H1 (cell line): ENCODE measurements around the gene ATF3. TPM values are rescaled to one million over a fixed set of nuclear protein-coding genes. Genes with fewer than 3 reads are reported as not detected.

Source experiments
- CTCF ChIA-PET: fragments of 300-600 bp; sonication (Branson Sonifier 250); formaldehyde crosslinking; loops from one replicate; lab custom pipeline; 2021; ENCODE audit not compliant: partially characterized antibody; lab: Charles Lee
- POLR2A ChIA-PET: fragments of 300-600 bp; sonication (Branson Sonifier 250); formaldehyde crosslinking; loops from one replicate; lab custom pipeline; 2021; ENCODE audit warnings: inconsistent platforms; ENCODE audit not compliant: partially characterized antibody; lab: Charles Lee
- DNase-seq, 2 experiments: peaks; one replicate each; pipeline versions ENCODE4 v3.0.0 to v3.0.0-alpha.2; 2010 to 2022; ENCODE audit warnings: low spot score in 2 of 2, low read depth in 1 of 2, mixed read lengths in 1 of 2
- FAIRE-seq: peaks from 2 replicates; lab custom pipeline; 2011; peaks lifted over from hg19 to GRCh38; lab: Jason Lieb, UNC
- H2AFZ ChIP-seq: 2 replicates; pipeline ENCODE4 v1.8.1; 2012; ENCODE audit warnings: low read length, inconsistent platforms
- H2AK5ac ChIP-seq: 2 replicates; pipeline ENCODE4 v1.6.1; 2013; ENCODE audit warnings: low read depth, low read length
- H2BK120ac ChIP-seq: replicated peaks from 2 replicates; pipeline ENCODE3; 2013; ENCODE audit warnings: low read depth, low read length, inconsistent platforms
- H2BK12ac ChIP-seq: 2 replicates; pipeline ENCODE4 v1.6.1; 2013; ENCODE audit warnings: low read depth, low read length
- H2BK15ac ChIP-seq: 2 replicates; pipeline ENCODE4 v1.6.1; 2013; ENCODE audit warnings: low read length
- H2BK20ac ChIP-seq: 2 replicates; pipeline ENCODE4 v1.6.1; 2013; ENCODE audit warnings: low read length
- H2BK5ac ChIP-seq: 2 replicates; pipeline ENCODE4 v1.6.1; 2013; ENCODE audit warnings: low read depth, low read length
- H3K14ac ChIP-seq: 2 replicates; pipeline ENCODE4 v1.6.1; 2013; ENCODE audit warnings: inconsistent platforms; ENCODE audit not compliant: insufficient read length
- H3K18ac ChIP-seq: 2 replicates; pipeline ENCODE4 v1.6.1; 2013; ENCODE audit warnings: low read length; ENCODE audit errors: extremely low read depth
- H3K23ac ChIP-seq: 2 replicates; pipeline ENCODE4 v1.6.1; 2013; ENCODE audit warnings: inconsistent platforms; ENCODE audit not compliant: insufficient read length
- H3K23me2 ChIP-seq: 2 replicates; pipeline ENCODE4 v1.6.1; 2013; ENCODE audit warnings: low read depth, low read length
- H3K27ac ChIP-seq: 2 replicates; pipeline ENCODE4 v1.6.1; 2011; ENCODE audit warnings: low read depth, low read length, inconsistent platforms
- H3K27me3 ChIP-seq, 4 experiments: replicated peaks in 1 of 4; 1 replicate in 1 of 4; 2 replicates in 3 of 4; pipeline versions ENCODE4 v1.6.1 to v1.8.1; 2011 to 2013; ENCODE audit warnings: low read length in 3 of 4, mild to moderate bottlenecking in 3 of 4, inconsistent platforms in 2 of 4, mixed read lengths in 2 of 4, moderate library complexity in 1 of 4; ENCODE audit not compliant: control insufficient read depth in 3 of 4, insufficient read depth in 3 of 4; ENCODE audit errors: extremely low read depth in 1 of 4
- H3K36me3 ChIP-seq, 4 experiments: 2 replicates each; pipeline versions ENCODE4 v1.6.1 to v1.8.1; 2011 to 2013; ENCODE audit warnings: mild to moderate bottlenecking in 4 of 4, low read length in 3 of 4, moderate library complexity in 2 of 4, control low read depth in 1 of 4, inconsistent platforms in 1 of 4; ENCODE audit not compliant: insufficient read depth in 4 of 4, control insufficient read depth in 2 of 4
- H3K4ac ChIP-seq: replicated peaks from 2 replicates; pipeline ENCODE3; 2013; ENCODE audit warnings: low read length, low read depth, mixed read lengths, inconsistent platforms; ENCODE audit not compliant: insufficient read length
- H3K4me1 ChIP-seq, 4 experiments: replicated peaks in 1 of 4; 1 replicate in 1 of 4; 2 replicates in 3 of 4; pipeline versions ENCODE4 v1.6.1 to v1.8.1; 2011 to 2013; ENCODE audit warnings: low read length in 3 of 4, inconsistent platforms in 2 of 4, mixed read lengths in 1 of 4; ENCODE audit not compliant: insufficient read depth in 4 of 4, control insufficient read depth in 3 of 4
- H3K4me2 ChIP-seq, 2 experiments: 2 replicates each; pipeline versions ENCODE4 v1.6.1 to v1.8.1; 2011 to 2013; ENCODE audit warnings: low read depth in 2 of 2, low read length in 2 of 2, control low read depth in 1 of 2, inconsistent platforms in 1 of 2, mild to moderate bottlenecking in 1 of 2; ENCODE audit not compliant: insufficient read depth in 1 of 2
- H3K4me3 ChIP-seq, 4 experiments: fragments of 200-600, 300-600 bp in 1 of 4; sonication (generic), shearing (Covaris generic), sonication (Bioruptor Twin) in 1 of 4; 2 replicates each; pipeline versions ENCODE4 v1.5.1 to v1.8.1; 2011 to 2016; ENCODE audit warnings: low read length in 4 of 4, low read depth in 3 of 4, control low read depth in 2 of 4, inconsistent platforms in 2 of 4, mild to moderate bottlenecking in 2 of 4, mixed read lengths in 1 of 4, moderate library complexity in 1 of 4; ENCODE audit not compliant: insufficient read depth in 2 of 4; ENCODE audit errors: extremely low read depth in 1 of 4
- H3K56ac ChIP-seq: replicated peaks from 2 replicates; pipeline ENCODE3; 2013; ENCODE audit warnings: low read depth, mild to moderate bottlenecking, mixed read lengths, low read length, inconsistent platforms; ENCODE audit not compliant: insufficient read length
- H3K79me1 ChIP-seq: 2 replicates; pipeline ENCODE4 v1.6.1; 2013; ENCODE audit warnings: low read depth, low read length, control low read depth
- H3K79me2 ChIP-seq, 2 experiments: 2 replicates each; pipeline versions ENCODE4 v1.6.1 to v1.8.1; 2012 to 2013; ENCODE audit warnings: low read length in 2 of 2, mild to moderate bottlenecking in 2 of 2, inconsistent platforms in 1 of 2; ENCODE audit not compliant: insufficient read depth in 2 of 2, control insufficient read depth in 1 of 2
- H3K9ac ChIP-seq, 4 experiments: replicated peaks in 1 of 4; 1 replicate in 1 of 4; 2 replicates in 3 of 4; pipeline versions ENCODE4 v1.6.1 to v1.8.1; 2011 to 2013; ENCODE audit warnings: low read depth in 3 of 4, low read length in 3 of 4, control low read depth in 2 of 4, mild to moderate bottlenecking in 2 of 4, moderate library complexity in 2 of 4, inconsistent platforms in 1 of 4; ENCODE audit errors: extremely low read depth in 1 of 4
- H3K9me3 ChIP-seq, 2 experiments: 2 replicates each; pipeline versions ENCODE4 v1.6.1 to v1.8.1; 2012 to 2013; ENCODE audit warnings: mild to moderate bottlenecking in 2 of 2, moderate library complexity in 2 of 2, control low read depth in 1 of 2, inconsistent platforms in 1 of 2, low read depth in 1 of 2, low read length in 1 of 2, mixed read lengths in 1 of 2; ENCODE audit not compliant: insufficient read depth in 2 of 2
- H4K20me1 ChIP-seq, 2 experiments: replicated peaks in 1 of 2; 2 replicates each; pipeline versions ENCODE3 to v1.8.1; 2011 to 2013; ENCODE audit warnings: inconsistent platforms in 2 of 2, low read length in 2 of 2, mild to moderate bottlenecking in 1 of 2; ENCODE audit not compliant: insufficient read depth in 2 of 2, control insufficient read depth in 1 of 2
- H4K5ac ChIP-seq: 2 replicates; pipeline ENCODE4 v1.6.1; 2013; ENCODE audit warnings: low read length, low read depth, mixed read lengths, inconsistent platforms; ENCODE audit not compliant: insufficient read length
- H4K8ac ChIP-seq: 2 replicates; pipeline ENCODE4 v1.8.0; 2013; ENCODE audit warnings: mild to moderate bottlenecking, moderate library complexity, low read length, inconsistent platforms; ENCODE audit not compliant: insufficient read depth; ENCODE audit errors: extremely low read depth
- H4K91ac ChIP-seq: replicated peaks from 2 replicates; pipeline ENCODE3; 2013; ENCODE audit warnings: low read length, mixed read lengths, inconsistent platforms; ENCODE audit not compliant: insufficient read length
- JUND ChIP-seq: IDR thresholded peaks from 2 replicates; pipeline ENCODE4 v1.6.1; 2011; ENCODE audit warnings: mild to moderate bottlenecking, improper control_type of control experiment, low read length
- WGBS, 2 experiments: shearing (Covaris generic) in 1 of 2; methylation state at CpG; one replicate each; pipeline versions ENCODE4 v1.1.6 to v1.1.7; 2013 to 2015; ENCODE audit warnings: low lambda C conversion rate in 2 of 2, mixed read lengths in 2 of 2, inconsistent platforms in 1 of 2, low coverage in 1 of 2, missing lambda C conversion rate in 1 of 2; ENCODE audit not compliant: insufficient replicate concordance in 2 of 2, insufficient coverage in 1 of 2, insufficient read length in 1 of 2; ENCODE audit errors: extremely low coverage in 1 of 2, missing lambda C conversion rate in 1 of 2; 5-methylcytosine and 5-hydroxymethylcytosine counted together
- polyA plus RNA-seq, 7 experiments: library from polyadenylated mRNA; depleted of rRNA in 3 of 7; stranded (reverse) in 5 of 7; unstranded in 2 of 7; fragments of >200 nt in 5 of 7; fragments of 200-250 nt in 2 of 7; gene quantifications; 1 replicate in 5 of 7; 2 replicates in 1 of 7; 4 replicates in 1 of 7; pipeline versions ENCODE4 v1.2.1 to v1.2.3, GENCODE V29; 2011 to 2013; ENCODE audit warnings: missing spikeins in 2 of 7, mixed read lengths in 2 of 7
- total RNA-seq: library from RNA; stranded (reverse); fragmentation: NEBNext Ultra II Directional; extraction: Animal tissue kit (Norgen Biotek cat#: 25700); gene quantifications from 2 replicates; pipeline ENCODE4 v1.2.1, GENCODE V29; 2021

Gene ATF3
- total and polyA plus RNA-seq, 2 of the 8 experiments (the other 6 are each of a cell fraction or from before 2014, with no cell fraction given) = 12.2 to 27.7 TPM

- Histone ChIP-seq H2BK120ac (no peak overlapping the region), H3K9me3 (no peaks in the 10 kb centered on the region), H2BK5ac (no peak overlapping the region), H3K4me1 (peaks cover 0 to 7% (median 2%) of the 10 kb centered on the region in 4 experiments; a peak in 2 of 7 replicates), H2BK15ac (no peak overlapping the region), H3K27ac (no peak overlapping the region), H2BK12ac (no peak overlapping the region), H2AFZ (no peak overlapping the region), H3K27me3 (no peaks in the 10 kb centered on the region; a peak in 1 of 7 replicates), H4K20me1 (no peaks in the 10 kb centered on the region), H4K91ac (no peak overlapping the region), H4K5ac (no peak overlapping the region), H2AK5ac (no peak overlapping the region), H3K4me2 (no peak overlapping the region), H3K23me2 (no peaks in the 10 kb centered on the region), H3K36me3 (no peaks in the 10 kb centered on the region), H3K56ac (no peak overlapping the region), H3K23ac (no peak overlapping the region), H3K79me2 (no peaks in the 10 kb centered on the region), H3K4ac (no peak overlapping the region), H3K9ac (no peak overlapping the region), H3K14ac (no peak overlapping the region), H3K18ac (no peak overlapping the region), H2BK20ac (no peak overlapping the region), H4K8ac (no peak overlapping the region), H3K79me1 (no peaks in the 10 kb centered on the region), H3K4me3 (no peak overlapping the region)
- 93% methylated on average over 1 of the region's 1 CpG; no CpG with 5 or more reads in 1 of the 2 experiments for WGBS, 2 experiments
- no peak for DNase-seq
- POLR2A ChIA-PET = no interaction called here
- no peak for TF ChIP-seq JUND
- no peak for FAIRE-seq
- CTCF ChIA-PET = interaction anchor here (0.6 to 4.9 kb wide), 8 partner anchors 12 to 185 kb away, joined by 3 to 59 read pairs (median 4); no protein-coding TSS in a partner anchor
Observed at GRCh38 chr1:212641956-212642355, 33.4 kb downstream of the ATF3 start.
